GM12875 (cell line): ENCODE measurements around the gene TH.

ENCODE experiments used
- H3K4me3 ChIP-seq: one replicate; pipeline ENCODE4 v1.5.1; 2011; ENCODE audit warnings: low read depth, low read length, control low read depth
- TF ChIP-seq, protein P1 (sequence below): IDR thresholded peaks from 2 replicates; pipeline ENCODE4 v1.5.1; 2011; ENCODE audit warnings: low read depth, mild to moderate bottlenecking, control low read depth, inconsistent platforms, low read length, moderate library complexity, borderline replicate concordance; ENCODE audit not compliant: insufficient read depth

The TH gene

DNA sequence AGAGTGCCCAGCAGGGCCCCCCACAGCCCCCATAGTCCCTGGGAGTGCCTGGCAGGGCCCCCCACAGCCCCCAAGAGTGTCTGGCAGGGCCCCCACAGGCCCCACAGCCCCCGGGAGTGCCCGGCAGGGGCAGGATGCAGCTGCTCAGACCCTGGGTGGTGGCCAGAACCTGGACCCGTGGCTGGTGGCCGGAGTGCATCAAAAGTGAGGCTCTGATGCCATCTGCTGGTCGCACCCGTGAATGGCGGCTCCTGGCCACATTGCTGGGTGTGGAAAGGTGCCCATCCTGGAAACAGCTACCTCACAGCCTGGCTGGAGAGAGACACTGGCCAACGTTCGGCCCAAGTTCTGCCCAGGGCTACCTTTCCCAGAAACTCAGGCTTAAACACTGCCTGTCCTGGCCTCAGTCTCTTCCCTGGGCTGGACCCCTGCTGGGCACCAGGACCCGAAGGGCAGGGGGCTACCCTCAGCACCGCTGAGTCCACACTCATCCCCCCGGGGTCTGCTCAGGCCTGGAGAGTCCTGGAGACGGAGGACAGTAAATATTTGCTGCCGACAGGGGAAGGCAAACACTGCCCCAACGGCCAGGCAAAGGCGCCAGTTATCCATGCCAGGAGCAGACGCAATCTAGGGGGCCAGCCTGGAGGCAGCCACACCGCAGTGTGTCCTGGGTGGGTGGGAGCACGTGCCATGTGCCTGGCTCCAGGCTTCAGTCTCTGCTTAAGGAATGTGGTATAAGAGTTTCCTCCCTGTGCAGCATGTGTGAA lies 15.0 kb downstream of the TH start:
- H3K4me3 ChIP-seq, result no peak overlapping the region
- TF ChIP-seq, protein P1, sequence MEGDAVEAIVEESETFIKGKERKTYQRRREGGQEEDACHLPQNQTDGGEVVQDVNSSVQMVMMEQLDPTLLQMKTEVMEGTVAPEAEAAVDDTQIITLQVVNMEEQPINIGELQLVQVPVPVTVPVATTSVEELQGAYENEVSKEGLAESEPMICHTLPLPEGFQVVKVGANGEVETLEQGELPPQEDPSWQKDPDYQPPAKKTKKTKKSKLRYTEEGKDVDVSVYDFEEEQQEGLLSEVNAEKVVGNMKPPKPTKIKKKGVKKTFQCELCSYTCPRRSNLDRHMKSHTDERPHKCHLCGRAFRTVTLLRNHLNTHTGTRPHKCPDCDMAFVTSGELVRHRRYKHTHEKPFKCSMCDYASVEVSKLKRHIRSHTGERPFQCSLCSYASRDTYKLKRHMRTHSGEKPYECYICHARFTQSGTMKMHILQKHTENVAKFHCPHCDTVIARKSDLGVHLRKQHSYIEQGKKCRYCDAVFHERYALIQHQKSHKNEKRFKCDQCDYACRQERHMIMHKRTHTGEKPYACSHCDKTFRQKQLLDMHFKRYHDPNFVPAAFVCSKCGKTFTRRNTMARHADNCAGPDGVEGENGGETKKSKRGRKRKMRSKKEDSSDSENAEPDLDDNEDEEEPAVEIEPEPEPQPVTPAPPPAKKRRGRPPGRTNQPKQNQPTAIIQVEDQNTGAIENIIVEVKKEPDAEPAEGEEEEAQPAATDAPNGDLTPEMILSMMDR, result peak; percentile 83

DNA sequence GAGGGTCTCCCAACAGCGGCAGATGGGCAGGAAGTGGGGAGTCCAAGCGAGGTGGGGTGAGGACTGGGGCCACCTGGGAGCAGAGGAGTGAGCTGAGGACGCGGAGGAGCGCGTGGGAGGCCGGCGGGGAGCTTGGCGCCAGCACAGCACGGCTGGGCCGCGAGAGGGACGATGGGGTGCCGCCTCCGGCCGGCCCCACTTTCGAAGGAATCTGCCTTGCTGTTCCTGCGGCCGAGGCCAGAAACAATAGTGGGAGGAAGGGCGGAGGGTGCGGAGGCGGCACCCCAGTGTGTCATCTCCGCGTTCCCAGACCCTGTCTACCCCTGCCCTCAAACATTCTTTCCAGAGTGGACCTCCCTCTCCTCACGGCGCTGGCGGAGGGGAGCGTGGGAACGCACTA lies 16.1 kb downstream of the TH start:
- H3K4me3 ChIP-seq, result no peak overlapping the region
- TF ChIP-seq, protein P1, result no peak

DNA sequence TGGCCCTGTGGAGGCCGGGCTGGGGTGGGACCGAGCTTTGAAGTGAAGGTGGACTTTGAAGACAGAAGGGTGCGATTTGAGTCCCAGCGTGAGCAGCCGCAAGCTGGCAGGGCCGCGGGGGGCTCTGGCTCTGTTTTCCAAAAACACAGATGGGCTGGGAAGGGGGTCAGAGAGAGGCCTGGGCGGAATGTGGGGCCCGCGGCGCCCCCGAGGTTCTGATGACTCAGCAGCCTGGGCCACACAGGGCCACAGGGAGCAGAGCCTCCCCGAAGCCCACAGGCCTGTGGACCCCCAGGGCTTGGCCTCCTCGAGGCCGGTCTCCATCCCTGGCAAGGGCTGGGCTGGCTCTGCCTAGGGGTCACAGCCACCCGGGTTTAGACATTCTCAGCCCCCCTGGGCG lies 16.7 kb downstream of the TH start:
- TF ChIP-seq, protein P1, result no peak
- no peak overlapping the region for H3K4me3 ChIP-seq

DNA sequence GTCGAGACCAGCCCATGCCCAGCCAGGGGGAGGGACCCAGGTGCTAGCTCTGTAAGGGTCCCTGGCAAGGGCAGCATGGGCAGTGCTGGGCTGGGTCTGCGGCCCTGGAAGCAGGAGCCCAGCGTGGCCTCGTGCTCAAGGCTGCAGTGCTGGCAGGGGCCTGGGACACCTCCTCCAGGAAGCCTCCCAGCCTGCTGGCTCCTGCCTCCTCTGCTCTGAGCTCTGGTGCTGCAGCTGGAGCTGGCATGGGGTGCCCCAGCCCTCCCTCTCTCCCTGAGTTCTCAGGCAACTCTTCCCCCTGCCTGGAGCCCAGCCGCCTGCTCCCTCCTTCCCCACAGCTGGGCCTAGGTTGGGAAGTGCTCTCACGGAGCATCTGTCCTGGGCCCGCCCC lies 17.4 kb downstream of the TH start:
- no peak overlapping the region for H3K4me3 ChIP-seq
- TF ChIP-seq, protein P1, result no peak

DNA sequence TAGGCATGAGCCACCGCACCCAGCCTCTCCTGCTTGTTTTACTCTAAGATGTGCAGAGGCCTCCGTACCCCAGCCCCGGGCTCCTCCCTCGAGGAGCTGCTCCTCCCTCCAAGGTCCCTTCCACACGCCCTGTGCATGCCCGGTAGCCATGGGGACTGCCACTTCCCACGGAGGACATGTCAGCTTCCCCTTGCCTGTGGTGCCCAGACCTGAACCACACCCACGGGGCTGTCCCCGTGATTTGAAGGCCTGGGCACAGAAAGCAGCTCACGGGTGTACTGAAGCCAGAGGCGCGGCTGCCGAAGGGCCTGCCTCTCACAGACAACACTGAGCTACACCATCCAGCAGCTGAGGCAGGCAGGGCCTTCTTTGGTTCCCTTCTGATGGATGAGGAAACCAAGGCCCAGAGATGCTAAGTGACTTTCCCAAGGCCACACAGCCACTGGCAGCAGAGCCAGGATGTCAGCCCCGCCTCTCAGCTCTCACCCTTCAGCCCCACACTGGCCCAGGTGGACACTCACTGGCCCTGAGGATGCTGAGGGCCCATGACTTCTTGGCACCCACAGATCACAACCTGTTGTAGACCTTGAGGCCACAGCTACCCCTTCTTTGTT lies 17.9 kb downstream of the TH start:
- TF ChIP-seq, protein P1, result no peak

DNA sequence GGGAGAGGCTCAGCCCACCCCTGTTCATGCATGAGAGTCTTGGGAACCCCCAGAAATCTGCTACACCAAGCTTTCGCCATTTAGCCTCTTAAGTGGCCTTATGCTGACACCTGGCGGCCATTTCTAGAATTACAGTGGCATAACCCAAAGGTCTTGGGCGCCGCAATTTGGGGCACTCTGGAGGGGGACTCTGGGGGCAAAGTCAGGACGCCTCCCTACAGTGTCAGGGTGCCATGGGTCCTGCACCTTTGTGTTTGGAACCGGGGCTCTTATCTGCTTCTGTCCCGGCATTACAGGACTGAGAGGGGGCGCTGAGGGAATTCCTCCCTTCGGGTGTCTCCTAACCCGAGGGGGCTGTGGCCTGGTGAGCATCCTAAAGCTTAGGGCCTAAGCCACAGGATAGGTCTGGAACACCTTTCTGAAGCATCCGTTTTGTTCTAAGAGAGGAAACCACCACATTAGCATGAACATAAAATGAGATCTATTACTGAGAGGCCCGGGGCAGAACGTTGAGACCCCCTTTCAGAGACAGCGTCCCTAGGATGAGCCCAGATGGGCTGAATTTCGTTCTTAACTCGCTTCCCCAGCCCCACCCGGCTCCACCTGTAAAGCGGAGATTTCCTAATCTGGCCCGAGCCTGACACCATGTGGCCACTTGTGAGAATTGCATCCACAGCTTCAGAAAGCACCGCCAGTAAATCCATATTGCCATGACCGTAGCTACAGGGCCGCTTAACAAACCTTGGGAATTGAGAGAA lies 19.9 kb downstream of the TH start:
- TF ChIP-seq, protein P1, result peak; percentile 64
- H3K4me3 ChIP-seq, result no peak overlapping the region

More for the DNA sequence above, 17.9 kb downstream of the TH start:
- no peak overlapping the region for H3K4me3 ChIP-seq
